ENCODE measurements around the gene IL1B.

- TF ChIP-seq EZH2 (IDR thresholded peaks at IDR 0.05): no peak
- no peak for TF ChIP-seq POLR2AphosphoS5 (IDR thresholded peaks at IDR 0.05; ENCODE audit: borderline replicate concordance, low read depth, low read length)
These were observed 25.2 kb downstream of the IL1B start for GRCh38 chr2:112811276-112811831.

Measured in SK-N-MC (cell line).